ENCODE measurements around the gene HTR1A. TPM values are rescaled to one million over a fixed set of nuclear protein-coding genes. Genes with fewer than 3 reads are reported as not detected.

Gene HTR1A
- total RNA-seq, 2 donors from 2014 or later: not detected

DNA sequence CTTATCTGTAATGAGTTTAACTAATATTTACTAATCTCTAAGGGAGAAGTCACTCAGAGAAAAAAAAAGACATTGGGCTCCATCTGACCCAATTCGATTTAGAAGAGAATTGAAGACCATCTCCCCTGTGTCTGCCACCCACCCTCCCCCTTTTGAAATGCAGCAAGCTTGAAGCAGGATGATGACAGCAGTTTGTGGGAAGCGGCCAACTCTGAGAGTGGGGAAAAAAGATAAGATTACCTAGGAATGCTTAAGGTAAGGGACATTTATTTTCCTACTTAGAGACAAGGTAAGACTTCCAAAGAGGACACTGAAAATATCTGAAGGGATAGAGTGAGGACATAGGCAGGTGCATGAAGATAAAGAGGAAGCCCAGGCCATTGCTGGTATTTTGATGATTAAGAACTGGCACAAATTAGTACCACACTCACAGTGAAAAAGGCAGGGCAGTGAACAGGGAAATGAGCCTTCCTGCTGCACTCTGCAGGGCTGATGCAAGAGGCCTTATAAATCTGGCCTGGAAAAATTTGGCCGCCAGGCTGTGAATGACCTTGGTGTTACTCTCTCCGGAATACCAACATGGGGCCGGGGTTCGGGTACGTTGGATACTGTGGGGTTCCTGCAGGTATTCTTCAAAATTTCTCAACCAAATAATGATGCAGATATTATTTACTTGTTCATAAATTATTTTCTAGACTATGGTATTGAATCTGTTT lies 42.3 kb downstream of the HTR1A start:
- intact Hi-C loops (cut with DNase I): no loop called here
- no peak for TF ChIP-seq POLR2A (IDR thresholded peaks at IDR 0.05)
- TF ChIP-seq, protein P1, sequence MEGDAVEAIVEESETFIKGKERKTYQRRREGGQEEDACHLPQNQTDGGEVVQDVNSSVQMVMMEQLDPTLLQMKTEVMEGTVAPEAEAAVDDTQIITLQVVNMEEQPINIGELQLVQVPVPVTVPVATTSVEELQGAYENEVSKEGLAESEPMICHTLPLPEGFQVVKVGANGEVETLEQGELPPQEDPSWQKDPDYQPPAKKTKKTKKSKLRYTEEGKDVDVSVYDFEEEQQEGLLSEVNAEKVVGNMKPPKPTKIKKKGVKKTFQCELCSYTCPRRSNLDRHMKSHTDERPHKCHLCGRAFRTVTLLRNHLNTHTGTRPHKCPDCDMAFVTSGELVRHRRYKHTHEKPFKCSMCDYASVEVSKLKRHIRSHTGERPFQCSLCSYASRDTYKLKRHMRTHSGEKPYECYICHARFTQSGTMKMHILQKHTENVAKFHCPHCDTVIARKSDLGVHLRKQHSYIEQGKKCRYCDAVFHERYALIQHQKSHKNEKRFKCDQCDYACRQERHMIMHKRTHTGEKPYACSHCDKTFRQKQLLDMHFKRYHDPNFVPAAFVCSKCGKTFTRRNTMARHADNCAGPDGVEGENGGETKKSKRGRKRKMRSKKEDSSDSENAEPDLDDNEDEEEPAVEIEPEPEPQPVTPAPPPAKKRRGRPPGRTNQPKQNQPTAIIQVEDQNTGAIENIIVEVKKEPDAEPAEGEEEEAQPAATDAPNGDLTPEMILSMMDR (IDR thresholded peaks at IDR 0.05): no peak
- Histone ChIP-seq H3K36me3 (replicated peaks in 1 of 2; ENCODE audit: insufficient read depth in 1 of 2, low read depth in 2 of 2) (no peaks in the 10 kb centered on the region), H3K27me3 (no peaks in the 10 kb centered on the region), H3K4me1 (peaks cover 34% of the 10 kb centered on the region), H3K27ac (peak overlapping the region in 3 of 4 donors; percentile 3 to 28 (median 10)), H3K4me3 (no peak overlapping the region), H3K9me3 (no peaks in the 10 kb centered on the region)
- peak; percentile 17 to 52 (median 34) for DNase-seq
- 32 to 39% methylated on average over 7 of the region's 7 CpGs for WGBS, 2 donors
- ATAC-seq: peak; percentile 62

DNA sequence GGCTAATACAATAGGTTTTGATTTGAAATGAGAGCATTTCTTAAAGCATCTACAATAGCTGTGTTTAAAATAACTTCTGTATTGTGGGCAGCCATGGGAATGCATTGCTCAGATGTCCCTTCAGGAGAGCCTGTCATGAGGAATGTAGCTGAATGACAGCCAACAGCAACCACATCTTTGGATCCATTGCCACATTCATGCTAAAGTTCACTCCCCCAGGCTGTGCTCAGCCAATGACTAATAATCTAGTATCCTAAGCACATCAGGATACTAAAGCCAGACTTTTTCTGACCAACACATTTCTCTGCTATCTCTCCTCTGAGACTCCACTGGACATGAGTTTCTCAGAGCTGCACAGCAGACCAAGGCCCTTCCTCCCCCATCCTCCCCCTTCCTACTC lies 45.5 kb downstream of the HTR1A start:
- no peaks in the 10 kb centered on the region for H3K36me3 ChIP-seq (replicated peaks in 1 of 2; ENCODE audit: insufficient read depth in 1 of 2, low read depth in 2 of 2)
- H3K27me3 ChIP-seq: no peaks in the 10 kb centered on the region
- TF ChIP-seq, protein P1 (IDR thresholded peaks at IDR 0.05): no peak
- no peak for TF ChIP-seq POLR2A (IDR thresholded peaks at IDR 0.05)
- intact Hi-C loops (cut with DNase I): no loop called here
- peaks cover 19% of the 10 kb centered on the region for H3K4me1 ChIP-seq
- no peak for ATAC-seq
- no peaks in the 10 kb centered on the region for H3K9me3 ChIP-seq
- DNase-seq: no peak
- H3K4me3 ChIP-seq: no peak overlapping the region
- H3K27ac ChIP-seq: no peak overlapping the region

DNA sequence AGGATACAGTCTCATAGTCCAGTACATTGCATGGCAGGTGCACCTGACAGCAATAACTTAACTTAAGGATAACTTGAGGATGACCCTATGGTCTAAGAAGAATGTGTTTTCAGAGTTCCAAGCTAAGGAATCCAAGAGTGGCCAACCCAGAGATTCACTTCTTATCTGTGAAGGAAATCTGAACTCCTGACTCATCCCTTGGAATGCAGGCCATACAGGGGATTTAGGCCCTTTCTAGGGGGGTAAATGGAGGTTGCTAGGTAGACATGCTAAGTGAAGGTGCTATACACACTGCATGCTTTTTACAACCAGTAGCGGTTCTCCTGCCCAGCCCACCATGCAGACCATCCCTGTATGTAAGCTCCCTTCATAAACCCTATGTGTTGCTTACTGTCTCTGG lies 50.4 kb downstream of the HTR1A start:
- Histone ChIP-seq H3K4me3 (no peak overlapping the region), H3K36me3 (replicated peaks in 1 of 2; ENCODE audit: insufficient read depth in 1 of 2, low read depth in 2 of 2) (no peaks in the 10 kb centered on the region), H3K9me3 (no peaks in the 10 kb centered on the region), H3K27ac (no peak overlapping the region), H3K27me3 (no peaks in the 10 kb centered on the region), H3K4me1 (no peaks in the 10 kb centered on the region)
- intact Hi-C loops (cut with DNase I): no loop called here
- no peak for TF ChIP-seq POLR2A (IDR thresholded peaks at IDR 0.05)
- TF ChIP-seq, protein P1 (IDR thresholded peaks at IDR 0.05): no peak
- DNase-seq: no peak
- ATAC-seq: no peak
- WGBS, 2 donors: 88 to 100% methylated on average over 1 of the region's 1 CpG

Other genes with a start within 250 kb of the HTR1A start
- 10 to 100 TPM in 1 of 2 donors, 1 to 10 TPM in 1; 9.2 to 13.2 TPM for gene RNF180, start 203.4 kb upstream of the HTR1A start, total RNA-seq